ENCODE measurements around the gene EIF3D.
"Not testable (repeated sequence)": the region's sequence is repeated elsewhere in the genome, so short reads cannot be mapped to it uniquely, and the experiment has no call there.

Gene EIF3D

GRCh38 chr22:36549033-36549432 lies 20.1 kb upstream of the EIF3D start:
- no peak for DNase-seq

GRCh38 chr22:36548606-36549005 lies 19.6 kb upstream of the EIF3D start:
- DNase-seq, result no peak

GRCh38 chr22:36546932-36547331 lies 18.0 kb upstream of the EIF3D start:
- no peak for DNase-seq

- no peak for DNase-seq
Measured at GRCh38 chr22:36546092-36546804, 17.3 kb upstream of the EIF3D start.

GRCh38 chr22:36544107-36544620 lies 15.2 kb upstream of the EIF3D start:
- no peak for DNase-seq

- no peak for DNase-seq
Measured at GRCh38 chr22:36541831-36542411, 13.0 kb upstream of the EIF3D start.

GRCh38 chr22:36540867-36541642 lies 12.1 kb upstream of the EIF3D start:
- no peak for DNase-seq

- DNase-seq, result no peak
Measured at GRCh38 chr22:36538529-36538928, 9.6 kb upstream of the EIF3D start.

- DNase-seq, result peak; percentile 43
Measured at GRCh38 chr22:36536717-36537116, 7.8 kb upstream of the EIF3D start.

- not testable (repeated sequence) for DNase-seq
Measured at GRCh38 chr22:36533320-36533719, 4.4 kb upstream of the EIF3D start.

GRCh38 chr22:36532466-36532865 lies 3.5 kb upstream of the EIF3D start:
- no peak for DNase-seq

GRCh38 chr22:36528341-36528740 lies 625 bp downstream of the EIF3D start:
- DNase-seq, result no peak

GRCh38 chr22:36522662-36523061 lies 6.3 kb downstream of the EIF3D start:
- DNase-seq, result no peak

GRCh38 chr22:36520423-36520822 lies 8.5 kb downstream of the EIF3D start:
- DNase-seq, result no peak

GRCh38 chr22:36519906-36520305 lies 9.1 kb downstream of the EIF3D start:
- DNase-seq, result not testable (repeated sequence)

GRCh38 chr22:36514766-36515165 lies 14.2 kb downstream of the EIF3D start:
- no peak for DNase-seq

GRCh38 chr22:36512991-36513390 lies 16.0 kb downstream of the EIF3D start:
- no peak for DNase-seq

GRCh38 chr22:36512333-36512732 lies 16.6 kb downstream of the EIF3D start:
- no peak for DNase-seq

GRCh38 chr22:36510966-36511881 lies 17.7 kb downstream of the EIF3D start:
- DNase-seq, result no peak

- DNase-seq, result no peak
Measured at GRCh38 chr22:36510384-36510783, 18.6 kb downstream of the EIF3D start.

- DNase-seq, result no peak
Measured at GRCh38 chr22:36507518-36508010, 21.4 kb downstream of the EIF3D start.
